Measurements from ENCODE around the gene PIP5KL1.

The PIP5KL1 gene

DNA sequence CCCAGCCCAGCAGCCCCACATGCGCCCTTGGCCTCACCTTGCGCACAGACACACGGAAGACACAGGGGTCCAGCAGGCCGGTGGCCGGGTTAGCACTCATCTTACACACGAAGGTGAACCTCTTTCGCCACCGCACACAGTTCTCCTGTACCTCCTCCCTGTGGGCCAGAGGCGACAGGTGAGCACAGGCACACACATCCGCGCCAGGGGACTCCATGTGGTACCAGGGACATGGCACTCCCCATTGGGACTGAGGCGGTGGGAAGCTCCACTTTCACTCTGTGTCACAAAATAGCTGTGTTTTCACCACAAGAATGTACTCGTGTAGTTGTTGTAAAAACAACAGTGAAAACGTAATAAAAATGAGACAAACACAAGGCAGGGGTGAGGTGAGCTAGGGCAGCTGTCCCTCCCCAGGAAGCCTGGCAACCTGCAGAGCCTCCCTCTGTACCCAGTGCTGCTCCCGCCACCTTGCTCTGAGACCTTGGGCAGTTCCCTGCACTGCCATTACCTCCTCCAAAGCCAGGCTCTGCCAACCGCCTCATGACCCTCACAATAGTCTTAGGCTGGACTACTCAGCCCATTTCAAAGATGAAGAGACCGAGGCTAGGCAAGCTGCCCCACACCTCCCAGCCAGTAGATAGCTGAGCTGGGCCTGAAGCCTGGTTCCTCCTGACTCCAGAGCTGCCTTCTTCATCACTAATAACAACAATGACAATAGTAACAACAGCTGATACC is 23.4 kb upstream of the PIP5KL1 start:
- Histone ChIP-seq H4K20me1 (ENCODE audit: insufficient read depth, low read length) (no peaks in the 10 kb centered on the region), H2AFZ (ENCODE audit: low read length) (no peak overlapping the region), H3K9me3 (replicated peaks; ENCODE audit: insufficient read depth, low read length) (no peaks in the 10 kb centered on the region), H3K9me2 (replicated peaks; ENCODE audit: insufficient read depth, low read length) (no peaks in the 10 kb centered on the region), H3K27me3 (replicated peaks; ENCODE audit: insufficient read depth, low read length) (no peaks in the 10 kb centered on the region), H3K4me2 (ENCODE audit: low read depth, low read length) (no peak overlapping the region), H3K27ac (ENCODE audit: low read length) (no peak overlapping the region), H3F3A (ENCODE audit: insufficient read depth, low read length) (peaks cover 8% of the 10 kb centered on the region), H3K4me3 (ENCODE audit: low read length) (no peak overlapping the region), H3K79me2 (ENCODE audit: low read length) (peaks cover 65% of the 10 kb centered on the region), H3K36me3 (replicated peaks; ENCODE audit: insufficient read depth, low read length) (no peaks in the 10 kb centered on the region), H3K9ac (ENCODE audit: low read length) (no peak overlapping the region), H3K4me1 (ENCODE audit: low read length) (peaks cover 13% of the 10 kb centered on the region)
- DNase-seq = no peak
- TF ChIP-seq EZH2 (optimal IDR thresholded peaks at IDR 0.05; ENCODE audit: low read depth, low read length) (no peak), EZH2phosphoT487 (IDR thresholded peaks at IDR 0.05; ENCODE audit: low read length) (no peak)
- TF ChIP-seq, protein P1, sequence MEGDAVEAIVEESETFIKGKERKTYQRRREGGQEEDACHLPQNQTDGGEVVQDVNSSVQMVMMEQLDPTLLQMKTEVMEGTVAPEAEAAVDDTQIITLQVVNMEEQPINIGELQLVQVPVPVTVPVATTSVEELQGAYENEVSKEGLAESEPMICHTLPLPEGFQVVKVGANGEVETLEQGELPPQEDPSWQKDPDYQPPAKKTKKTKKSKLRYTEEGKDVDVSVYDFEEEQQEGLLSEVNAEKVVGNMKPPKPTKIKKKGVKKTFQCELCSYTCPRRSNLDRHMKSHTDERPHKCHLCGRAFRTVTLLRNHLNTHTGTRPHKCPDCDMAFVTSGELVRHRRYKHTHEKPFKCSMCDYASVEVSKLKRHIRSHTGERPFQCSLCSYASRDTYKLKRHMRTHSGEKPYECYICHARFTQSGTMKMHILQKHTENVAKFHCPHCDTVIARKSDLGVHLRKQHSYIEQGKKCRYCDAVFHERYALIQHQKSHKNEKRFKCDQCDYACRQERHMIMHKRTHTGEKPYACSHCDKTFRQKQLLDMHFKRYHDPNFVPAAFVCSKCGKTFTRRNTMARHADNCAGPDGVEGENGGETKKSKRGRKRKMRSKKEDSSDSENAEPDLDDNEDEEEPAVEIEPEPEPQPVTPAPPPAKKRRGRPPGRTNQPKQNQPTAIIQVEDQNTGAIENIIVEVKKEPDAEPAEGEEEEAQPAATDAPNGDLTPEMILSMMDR (IDR thresholded peaks at IDR 0.05; ENCODE audit: low read length) = no peak

DNA sequence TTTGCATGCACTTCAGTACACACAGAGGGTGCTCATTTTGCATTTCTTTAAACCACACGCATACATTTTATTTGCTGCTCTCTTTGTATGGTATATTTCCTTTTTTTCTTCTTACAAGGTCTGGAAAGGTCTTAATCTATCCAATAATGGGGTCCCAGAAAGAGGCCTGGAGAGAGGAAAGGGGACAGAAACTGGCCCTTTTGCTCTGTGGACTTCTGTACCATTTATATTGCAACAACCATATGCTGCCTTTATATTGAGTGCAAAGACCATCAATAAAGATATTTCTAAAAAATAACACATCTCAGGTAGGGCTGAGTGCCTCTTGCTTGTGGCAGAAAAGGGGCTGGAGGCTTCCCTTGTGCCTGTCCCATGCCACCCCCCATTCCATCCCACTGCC is 22.6 kb upstream of the PIP5KL1 start:
- TF ChIP-seq, protein P1 (IDR thresholded peaks at IDR 0.05; ENCODE audit: low read length) = no peak
- no peak for TF ChIP-seq EZH2 (optimal IDR thresholded peaks at IDR 0.05; ENCODE audit: low read depth, low read length)
- no peak for TF ChIP-seq EZH2phosphoT487 (IDR thresholded peaks at IDR 0.05; ENCODE audit: low read length)
- H3K4me1 ChIP-seq (ENCODE audit: low read length) = peaks cover 13% of the 10 kb centered on the region
- H3K9ac ChIP-seq (ENCODE audit: low read length) = no peak overlapping the region
- H3F3A ChIP-seq (ENCODE audit: insufficient read depth, low read length) = peaks cover 8% of the 10 kb centered on the region
- H3K27ac ChIP-seq (ENCODE audit: low read length) = no peak overlapping the region
- no peak overlapping the region for H3K4me2 ChIP-seq (ENCODE audit: low read depth, low read length)
- H3K27me3 ChIP-seq (replicated peaks; ENCODE audit: insufficient read depth, low read length) = no peaks in the 10 kb centered on the region
- H3K79me2 ChIP-seq (ENCODE audit: low read length) = peaks cover 57% of the 10 kb centered on the region
- no peak overlapping the region for H2AFZ ChIP-seq (ENCODE audit: low read length)
- H3K4me3 ChIP-seq (ENCODE audit: low read length) = no peak overlapping the region
- no peaks in the 10 kb centered on the region for H3K9me3 ChIP-seq (replicated peaks; ENCODE audit: insufficient read depth, low read length)
- DNase-seq = no peak
- H3K9me2 ChIP-seq (replicated peaks; ENCODE audit: insufficient read depth, low read length) = no peaks in the 10 kb centered on the region
- H4K20me1 ChIP-seq (ENCODE audit: insufficient read depth, low read length) = no peaks in the 10 kb centered on the region
- no peaks in the 10 kb centered on the region for H3K36me3 ChIP-seq (replicated peaks; ENCODE audit: insufficient read depth, low read length)

DNA sequence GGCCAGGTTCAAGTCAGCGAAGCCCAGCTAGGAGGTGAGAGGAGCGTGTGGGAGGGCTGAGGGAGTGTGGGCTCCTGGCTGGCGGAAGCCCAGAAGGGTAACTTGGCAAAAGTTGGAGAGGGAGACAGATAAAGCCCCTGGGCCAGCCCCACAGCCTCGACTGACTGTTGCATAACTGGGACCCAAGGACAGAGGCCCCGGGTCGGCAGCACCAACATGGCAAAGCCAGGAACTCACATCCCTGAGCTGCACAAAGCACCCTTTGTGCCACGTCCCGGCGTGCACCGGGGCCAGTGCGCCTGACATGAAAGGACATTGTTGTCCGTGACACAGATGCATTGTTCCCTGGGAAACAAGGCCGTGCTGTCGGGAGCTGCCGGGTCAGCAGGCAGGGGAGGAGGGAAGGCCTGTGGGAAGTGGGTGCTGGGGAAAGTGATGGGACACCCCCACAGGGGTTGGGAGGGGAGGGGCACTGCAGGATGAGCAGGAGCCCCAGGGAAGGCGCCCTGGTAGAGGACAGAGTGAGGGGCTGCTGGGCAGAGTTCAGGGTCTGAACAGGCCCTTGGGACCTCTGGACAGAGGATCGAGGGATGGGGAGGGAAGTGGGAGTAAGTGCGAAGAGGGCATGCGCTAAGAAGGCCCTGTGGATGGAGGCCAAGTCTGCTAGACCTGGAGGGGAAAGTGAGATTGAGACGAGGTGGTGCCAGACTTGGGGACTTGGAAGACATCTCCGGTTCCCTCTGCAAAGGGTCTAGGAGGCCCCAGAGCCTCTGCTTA is 20.1 kb upstream of the PIP5KL1 start:
- Histone ChIP-seq H4K20me1 (ENCODE audit: insufficient read depth, low read length) (no peaks in the 10 kb centered on the region), H3K9me3 (replicated peaks; ENCODE audit: insufficient read depth, low read length) (no peaks in the 10 kb centered on the region), H3K27me3 (replicated peaks; ENCODE audit: insufficient read depth, low read length) (no peaks in the 10 kb centered on the region), H3K9ac (ENCODE audit: low read length) (no peak overlapping the region), H3K79me2 (ENCODE audit: low read length) (peaks cover 35% of the 10 kb centered on the region), H3K36me3 (replicated peaks; ENCODE audit: insufficient read depth, low read length) (no peaks in the 10 kb centered on the region), H3K4me2 (ENCODE audit: low read depth, low read length) (no peak overlapping the region), H3K4me3 (ENCODE audit: low read length) (no peak overlapping the region), H3K27ac (ENCODE audit: low read length) (no peak overlapping the region), H3K4me1 (ENCODE audit: low read length) (peaks cover 8% of the 10 kb centered on the region), H2AFZ (ENCODE audit: low read length) (no peak overlapping the region), H3F3A (ENCODE audit: insufficient read depth, low read length) (peaks cover 3% of the 10 kb centered on the region), H3K9me2 (replicated peaks; ENCODE audit: insufficient read depth, low read length) (no peaks in the 10 kb centered on the region)
- TF ChIP-seq EZH2phosphoT487 (IDR thresholded peaks at IDR 0.05; ENCODE audit: low read length) (no peak), EZH2 (optimal IDR thresholded peaks at IDR 0.05; ENCODE audit: low read depth, low read length) (no peak)
- TF ChIP-seq, protein P1 (IDR thresholded peaks at IDR 0.05; ENCODE audit: low read length) = no peak
- DNase-seq = no peak

Data from MM.1S (cell line).